AG09319 (cell line): ENCODE measurements around the gene SRGAP3.

Source experiments
- DNase-seq: peaks from one replicate; pipeline ENCODE4 v3.0.0-alpha.2; 2010; ENCODE audit warnings: low read depth; ENCODE audit errors: extremely low read depth
- CTCF ChIP-seq: IDR thresholded peaks from 2 replicates; pipeline ENCODE4 v1.5.1; 2011; ENCODE audit warnings: low read depth, mild to moderate bottlenecking, inconsistent platforms, low read length, moderate library complexity

The SRGAP3 gene

GRCh38 chr3:9229325-9229724 lies 20.1 kb downstream of the SRGAP3 start:
- no peak for DNase-seq
- TF ChIP-seq CTCF = no peak

- DNase-seq = no peak
- no peak for TF ChIP-seq CTCF
Measured at GRCh38 chr3:9226326-9226725, 23.1 kb downstream of the SRGAP3 start.

GRCh38 chr3:9225268-9225667 lies 24.2 kb downstream of the SRGAP3 start:
- no peak for TF ChIP-seq CTCF
- no peak for DNase-seq

GRCh38 chr3:9224490-9224889 lies 25.0 kb downstream of the SRGAP3 start:
- TF ChIP-seq CTCF = no peak; the same call in 1 of the 2 replicates
- no peak for DNase-seq

- DNase-seq = no peak
- TF ChIP-seq CTCF = no peak
Measured at GRCh38 chr3:9223672-9224071, 25.8 kb downstream of the SRGAP3 start.

GRCh38 chr3:9222956-9223639 lies 26.3 kb downstream of the SRGAP3 start:
- no peak for DNase-seq
- TF ChIP-seq CTCF = no peak

GRCh38 chr3:9222049-9222448 lies 27.4 kb downstream of the SRGAP3 start:
- no peak for TF ChIP-seq CTCF
- DNase-seq = no peak
